Inflammatory macrophage treated with lipopolysaccharide for 1 hour (primary cell): Measurements from ENCODE around the gene NR3C1.

Experiments
- DNase-seq, 2 donors: peaks; one replicate each; pipeline ENCODE4 v3.0.0-alpha.2; 2020 to 2022

The NR3C1 gene

DNA sequence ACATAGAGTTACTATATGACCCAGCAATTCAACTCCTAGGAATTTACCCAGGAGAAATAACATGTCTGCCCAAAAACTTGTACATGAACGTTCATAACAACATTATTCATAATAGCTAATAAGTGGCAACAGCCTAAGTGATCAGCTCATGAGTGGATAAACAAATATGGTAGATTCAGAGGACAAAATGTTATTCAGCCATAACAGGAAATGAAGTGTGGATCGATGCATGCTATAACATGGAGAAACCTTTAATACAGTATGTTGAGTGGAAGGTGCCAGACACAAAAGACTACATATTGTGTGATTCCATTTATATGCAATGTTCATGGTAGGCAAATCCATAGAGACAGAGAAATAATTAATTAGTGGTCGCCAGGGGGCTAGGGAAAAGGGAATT is 22.3 kb upstream of the NR3C1 start:
- no peak for DNase-seq

DNA sequence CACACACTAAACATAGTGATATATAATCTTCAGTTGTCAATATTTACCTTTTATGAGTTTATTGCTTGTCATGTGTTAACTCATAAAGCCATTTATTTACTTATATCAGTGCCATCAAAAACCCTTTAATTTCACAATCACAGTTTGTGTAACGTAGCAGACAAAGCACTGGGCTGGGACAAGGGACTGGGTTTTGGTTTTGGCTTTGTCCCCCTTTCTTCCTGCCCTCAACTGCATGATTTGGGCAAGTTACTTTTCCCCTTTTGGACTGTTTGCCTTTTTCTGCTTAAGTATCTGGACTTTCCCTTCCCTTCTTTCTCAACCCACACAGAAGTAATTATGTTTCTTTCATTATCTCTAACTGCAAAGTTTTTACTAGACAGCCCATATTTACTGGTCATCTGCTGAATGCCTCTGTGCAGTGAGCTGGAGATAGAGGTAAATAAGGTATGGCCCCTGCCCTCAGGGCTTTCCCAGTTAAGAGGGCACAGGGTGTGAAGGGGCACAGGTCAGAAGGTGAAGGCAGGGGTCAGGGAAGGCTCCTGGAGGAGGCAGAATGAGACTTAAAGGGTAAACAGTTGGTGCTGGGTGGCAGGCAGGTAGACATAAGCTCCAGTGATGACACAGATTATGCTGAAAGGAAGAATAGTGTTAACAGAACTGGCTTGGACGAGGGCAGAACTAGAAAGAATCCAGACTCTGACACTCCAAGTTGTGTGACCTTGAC is 14.8 kb upstream of the NR3C1 start:
- DNase-seq = peak; percentile 68 to 75

DNA sequence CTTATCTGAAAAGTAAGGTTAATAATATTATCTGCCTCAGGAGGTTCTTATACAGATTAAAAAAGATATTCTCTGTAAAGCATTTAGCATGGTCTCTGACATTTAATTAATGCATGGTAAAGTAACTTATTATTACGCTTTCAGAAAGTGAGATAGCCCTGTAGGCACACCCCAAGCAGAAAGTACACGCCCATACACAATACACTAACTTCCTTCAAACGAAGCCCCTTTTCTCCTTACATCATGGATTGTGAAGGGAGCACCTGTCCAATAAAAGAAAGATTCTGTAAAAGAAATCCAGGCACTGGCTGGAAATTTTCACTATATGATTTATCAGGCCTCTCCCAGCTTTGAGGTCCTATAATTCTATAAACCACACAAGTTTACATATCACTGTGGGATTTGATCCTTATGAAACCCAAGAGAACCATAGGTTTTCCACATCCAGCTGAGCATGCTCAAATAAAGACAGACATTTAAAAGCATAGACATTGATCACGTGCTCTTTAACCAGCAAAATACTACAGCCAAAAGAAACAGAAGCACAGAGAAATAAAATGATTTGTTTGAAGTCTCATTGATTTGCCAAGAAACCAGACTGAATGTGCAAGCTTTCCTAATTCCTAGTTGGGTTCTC is 14.1 kb upstream of the NR3C1 start:
- no peak for DNase-seq

DNA sequence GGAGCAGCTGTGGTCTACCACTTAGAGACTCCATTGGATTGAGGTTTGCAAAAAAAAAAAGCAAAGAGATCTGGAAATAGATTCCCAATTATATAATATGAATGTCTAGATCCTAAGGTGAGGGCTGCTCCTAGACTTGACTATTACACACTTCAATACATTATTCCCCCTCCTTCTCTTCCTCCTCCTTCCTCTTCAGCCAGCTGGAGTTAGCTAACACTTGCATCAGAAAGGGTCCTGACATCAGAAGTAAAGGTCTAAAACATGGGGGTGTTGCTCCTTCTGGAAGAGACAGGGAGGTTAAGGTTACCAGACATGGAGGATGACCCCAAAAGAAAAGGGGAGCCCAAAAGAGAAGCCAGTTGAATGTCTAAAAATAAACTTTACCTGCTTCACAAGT is 12.9 kb upstream of the NR3C1 start:
- no peak for DNase-seq

DNA sequence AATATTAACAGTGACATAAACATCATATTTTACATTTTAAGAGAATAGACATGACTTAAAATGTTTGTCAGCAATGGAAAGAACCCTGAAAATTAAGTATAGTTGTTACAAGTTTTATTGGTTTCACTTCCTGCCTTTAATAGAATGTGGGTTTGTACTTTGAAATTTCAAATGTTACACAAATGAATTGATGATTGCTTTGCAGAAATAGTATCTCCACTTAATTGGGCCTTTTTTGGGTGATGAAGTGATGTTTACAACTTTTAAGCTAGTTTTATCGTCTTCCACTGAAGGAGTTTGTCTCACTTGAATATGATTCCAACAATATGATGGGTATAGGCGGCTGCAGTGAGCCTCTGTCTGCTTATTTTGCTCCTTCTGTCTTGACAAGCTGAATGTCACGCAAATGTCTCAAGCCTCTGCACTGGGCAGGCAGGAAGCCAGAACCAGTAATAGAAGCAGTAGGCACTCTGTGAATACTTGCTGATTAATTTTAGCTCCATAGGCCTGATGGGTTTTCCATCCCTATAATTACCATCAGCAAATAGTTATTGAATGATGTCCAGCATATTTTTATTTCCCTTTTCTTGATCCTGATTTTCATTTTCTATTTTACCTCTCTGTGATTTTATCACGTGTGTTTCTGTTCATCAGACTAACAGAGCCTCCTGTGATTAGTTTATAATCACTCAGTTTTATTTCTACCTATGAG is 10.6 kb upstream of the NR3C1 start:
- peak; percentile 35 to 51 for DNase-seq

DNA sequence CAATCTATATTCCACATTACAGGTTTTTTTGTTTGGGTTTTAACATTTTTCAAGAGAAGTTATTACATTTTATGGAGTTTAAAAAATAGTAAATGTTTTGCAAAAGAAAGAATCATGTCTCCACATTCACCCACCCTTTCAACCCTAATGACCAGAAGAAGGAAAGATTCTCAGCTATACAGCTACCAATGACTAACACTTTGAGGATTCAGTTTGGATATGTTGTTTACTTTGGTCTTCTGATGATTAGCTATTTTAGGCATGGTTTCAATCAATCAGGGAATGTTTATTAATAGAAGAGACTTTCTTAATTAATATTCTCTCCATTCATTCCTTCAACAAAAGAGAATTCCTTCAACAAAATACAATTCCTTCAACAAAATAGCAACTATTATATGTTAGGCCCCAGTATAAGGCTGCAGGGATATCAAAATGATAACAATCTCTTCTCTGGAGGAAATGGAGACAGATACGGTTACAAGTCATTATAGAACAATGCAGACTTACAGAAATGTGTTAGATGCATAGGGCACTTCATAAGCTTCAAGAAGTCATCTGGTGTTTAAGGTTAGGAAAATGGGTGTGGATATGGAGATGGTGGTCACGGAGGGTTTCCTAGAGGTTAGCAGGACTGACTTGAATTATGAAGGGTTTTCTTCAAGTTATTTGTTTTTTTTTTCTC is 9.3 kb upstream of the NR3C1 start:
- no peak for DNase-seq

DNA sequence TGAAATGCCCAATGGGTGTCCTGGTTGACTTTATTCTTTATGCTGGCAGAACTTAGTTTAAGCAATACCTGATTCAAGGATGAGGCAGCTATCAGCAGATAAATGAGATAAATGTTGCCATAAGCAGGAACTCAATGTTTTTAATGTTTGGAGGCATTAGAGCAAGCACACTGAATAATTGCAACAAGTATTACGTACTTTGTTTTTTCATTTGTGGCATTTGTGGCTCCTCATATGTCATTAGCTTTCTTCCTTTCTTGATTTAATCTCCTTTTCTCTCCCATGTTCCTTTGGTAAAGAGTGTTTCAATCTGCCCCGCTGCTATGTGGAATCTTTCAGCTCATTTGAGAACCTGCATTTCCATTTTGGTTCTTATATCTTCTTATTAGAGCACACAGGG is 6.4 kb upstream of the NR3C1 start:
- DNase-seq = no peak

DNA sequence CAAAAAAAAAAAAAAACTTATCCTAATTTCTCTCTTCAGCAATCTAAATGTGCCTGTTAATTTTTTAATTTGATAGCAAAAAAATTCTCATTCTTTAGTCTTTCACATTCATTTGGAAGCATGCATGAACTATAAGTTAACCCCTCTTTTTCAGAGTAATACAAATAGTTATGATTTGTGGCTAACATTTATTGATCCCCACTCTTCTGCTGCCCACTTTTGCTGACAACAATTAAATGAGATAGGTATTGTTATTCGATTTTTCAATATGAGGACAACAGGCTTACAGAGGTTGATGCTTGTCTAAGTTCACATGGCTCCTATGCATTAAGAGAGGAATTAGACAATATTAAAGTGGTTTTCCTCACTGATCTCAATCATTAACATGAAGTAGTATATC is 2.9 kb upstream of the NR3C1 start:
- no peak for DNase-seq

DNA sequence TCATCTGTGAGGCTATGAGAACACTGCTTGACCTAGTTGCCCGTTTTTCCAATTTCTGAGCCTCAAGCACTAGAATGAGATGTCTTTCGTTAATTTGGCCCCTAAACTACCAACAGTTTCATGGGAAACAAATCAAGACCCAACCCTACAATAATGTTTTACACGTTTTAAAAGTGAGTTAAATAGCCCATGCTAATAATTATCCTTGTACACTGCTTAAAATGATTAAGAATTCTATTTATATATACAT is 2.3 kb upstream of the NR3C1 start:
- no peak for DNase-seq

DNA sequence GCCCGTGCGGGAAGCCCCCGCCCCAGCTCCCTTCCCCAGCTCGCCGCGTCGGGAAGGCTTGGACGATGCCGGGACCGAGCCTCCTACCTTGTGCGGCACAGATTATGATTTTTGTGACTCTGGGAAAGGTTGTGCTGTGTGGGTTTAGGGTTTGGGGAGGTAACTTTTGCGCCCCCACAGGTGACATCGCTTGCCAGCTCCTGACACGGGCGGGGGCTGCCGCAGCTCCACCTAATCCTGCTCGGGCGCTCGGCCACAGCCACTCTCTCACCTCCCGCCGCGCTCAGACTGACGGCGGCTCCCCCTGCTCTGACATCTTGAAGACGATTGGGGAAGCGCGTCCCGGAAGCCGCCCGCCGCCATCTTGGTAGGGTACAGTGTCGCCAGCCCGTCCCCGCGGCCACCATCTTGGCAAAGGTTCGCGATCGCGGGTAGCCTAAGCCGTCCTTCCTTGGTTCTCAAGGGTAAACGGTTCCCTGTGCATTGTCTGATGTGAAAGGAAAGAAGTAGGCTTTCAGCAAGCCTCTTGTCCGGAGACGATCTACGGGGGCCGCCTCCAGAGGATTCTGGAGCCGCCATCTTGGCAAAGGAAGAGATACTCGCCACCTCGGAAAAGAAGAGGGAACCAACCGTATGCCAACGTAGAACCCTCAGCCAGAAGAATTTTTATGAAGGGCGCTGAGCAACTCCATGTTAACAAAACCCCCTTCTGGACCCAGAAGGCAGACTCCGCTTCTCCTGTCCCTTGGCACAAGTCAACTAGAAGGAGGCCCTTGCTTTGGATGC is 1.8 kb upstream of the NR3C1 start:
- peak; percentile 62 to 83 for DNase-seq

DNA sequence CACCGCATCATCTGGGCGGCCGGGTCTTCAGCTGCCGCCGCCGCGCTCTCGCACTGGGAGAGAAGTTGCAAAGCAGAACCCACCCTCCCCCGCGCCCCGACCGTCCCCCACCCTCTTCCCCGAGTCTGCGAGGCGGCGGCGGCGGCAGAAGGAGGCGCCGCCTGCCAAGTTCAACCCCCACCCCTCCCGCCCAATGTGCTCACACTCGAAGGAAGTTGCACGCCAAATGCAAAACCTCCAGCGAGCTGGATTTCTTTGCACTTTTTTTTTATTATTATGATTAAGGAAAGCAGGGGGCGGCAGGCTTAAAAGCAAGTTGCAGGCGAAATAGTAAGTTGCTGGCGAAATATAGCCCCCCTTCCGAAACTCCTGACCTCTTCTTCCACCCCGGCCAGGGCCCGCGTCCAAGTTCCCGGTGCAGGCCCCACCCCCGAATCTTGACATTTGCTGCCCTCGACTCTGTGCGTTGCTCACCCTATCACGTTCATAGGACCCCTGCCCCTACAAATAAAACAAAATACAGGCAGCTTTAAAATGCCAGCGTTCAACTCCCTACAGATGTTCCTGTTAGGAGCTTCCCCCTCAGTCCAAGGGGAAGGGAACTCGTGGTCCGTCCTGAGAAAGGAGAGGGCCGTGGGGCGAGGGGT is 1.1 kb upstream of the NR3C1 start:
- DNase-seq = peak; percentile 73 to 75

DNA sequence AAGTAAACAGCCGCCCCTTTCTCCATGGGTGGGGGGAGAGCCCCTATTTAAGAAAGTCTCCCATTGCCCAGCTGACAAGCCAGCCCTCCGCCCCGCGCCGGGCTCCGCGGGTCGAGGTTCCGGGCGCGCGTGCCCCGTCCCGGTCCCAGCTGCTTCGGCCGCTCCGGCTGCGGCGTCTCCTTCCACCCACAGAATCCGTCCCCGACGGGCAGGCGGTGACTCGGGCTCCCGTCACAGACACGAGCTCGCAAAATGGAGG is 223 bp downstream of the NR3C1 start:
- DNase-seq = peak; percentile 86 to 89

DNA sequence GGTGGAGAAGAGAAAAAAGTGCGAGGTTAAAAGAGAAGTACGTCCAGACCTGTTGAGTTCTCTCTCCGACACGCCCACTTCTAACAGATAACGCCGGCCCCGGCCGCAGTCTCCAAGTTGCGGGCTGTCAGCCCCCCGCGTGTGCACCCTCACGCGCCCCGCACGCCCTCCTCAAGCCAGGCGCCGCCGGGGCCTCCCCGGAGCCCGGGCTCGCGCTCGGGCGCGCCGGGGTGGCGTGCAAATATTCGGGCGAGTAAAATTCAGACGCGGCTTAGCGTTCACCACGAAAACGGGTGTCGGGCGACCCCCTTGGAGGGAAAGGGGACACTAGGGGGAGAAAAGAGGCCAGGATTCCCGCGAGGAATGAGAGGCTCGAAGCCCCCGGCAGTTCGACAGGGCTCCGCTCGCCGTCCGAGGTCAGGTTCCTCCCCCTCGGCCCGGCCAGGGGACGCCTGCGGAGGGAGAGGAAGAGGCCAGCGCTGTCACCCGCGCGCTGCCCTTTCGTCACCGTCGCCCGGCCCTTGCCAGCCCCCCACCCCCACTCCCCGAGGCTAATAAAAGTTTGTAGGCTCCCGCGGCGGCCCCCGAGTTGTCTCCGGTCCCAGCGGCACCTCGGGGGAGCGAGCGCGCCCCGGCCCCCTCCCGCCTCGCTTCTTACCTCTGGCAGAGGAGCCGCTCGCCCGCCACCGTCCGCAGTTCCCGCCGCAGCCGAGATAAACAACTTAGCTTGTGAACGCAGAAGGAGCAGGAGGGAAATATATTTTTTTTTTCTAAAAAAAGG is 743 bp downstream of the NR3C1 start:
- peak; percentile 67 to 69 for DNase-seq

DNA sequence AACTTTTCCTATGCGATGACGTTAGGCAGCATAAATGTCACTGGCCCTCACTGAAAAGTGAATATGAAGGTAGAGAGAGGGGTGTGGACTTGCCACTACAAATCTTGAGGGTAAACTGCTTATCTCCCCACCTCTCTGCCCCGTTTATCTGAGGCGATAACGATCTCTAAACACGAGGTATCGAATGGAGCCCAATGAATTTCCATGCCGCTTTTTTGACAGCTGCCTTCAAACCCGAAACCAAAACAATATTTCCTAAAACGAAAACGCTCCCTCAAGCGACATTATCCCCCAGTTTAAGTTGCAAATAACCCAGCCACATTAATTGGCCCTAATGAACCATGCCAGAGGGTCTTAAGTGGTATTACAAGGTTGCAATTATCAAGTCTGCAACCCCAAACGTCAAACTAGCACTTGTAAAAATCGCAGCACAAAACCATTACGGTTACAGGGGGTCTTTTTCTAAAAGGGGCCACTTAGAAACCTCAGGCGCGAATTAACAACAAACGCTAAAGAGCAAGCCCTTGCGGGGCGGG is 1.4 kb downstream of the NR3C1 start:
- peak in 1 of 2 donors; percentile 37 for DNase-seq

DNA sequence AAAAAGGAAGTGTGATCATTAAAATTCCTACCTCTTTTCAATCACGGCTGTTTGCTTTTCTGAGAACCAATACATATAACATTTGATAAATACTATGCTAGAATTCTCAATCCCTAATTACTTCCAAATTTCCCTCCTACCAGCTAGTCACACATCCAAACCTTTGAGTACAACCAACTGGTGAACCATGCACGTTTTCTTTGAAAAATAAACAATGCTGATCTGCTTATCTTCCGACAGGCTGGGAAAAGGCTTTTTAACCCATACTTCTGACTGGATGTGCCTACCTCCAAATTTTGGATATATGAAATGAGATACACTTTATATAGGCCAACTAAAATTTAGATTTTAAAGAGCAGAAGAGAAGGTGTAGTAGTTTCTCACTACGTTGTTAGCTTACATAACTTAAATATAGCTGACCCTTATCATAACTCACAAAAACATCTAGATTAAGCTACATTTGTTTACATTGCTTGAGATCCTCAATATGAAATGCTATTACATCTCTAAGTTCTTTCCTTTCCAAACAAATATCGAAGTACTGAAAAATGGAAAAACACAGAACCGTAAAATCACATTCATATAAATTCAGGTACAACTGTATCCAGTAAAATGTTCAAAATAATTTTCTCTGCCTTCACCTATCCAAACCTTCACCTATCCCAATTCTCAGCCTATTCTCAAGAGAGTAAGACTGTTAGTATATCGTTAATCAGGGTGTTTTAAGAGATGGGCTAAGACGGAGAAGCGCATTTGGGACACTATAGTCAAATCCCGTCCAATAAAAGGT is 2.1 kb downstream of the NR3C1 start:
- no peak for DNase-seq

DNA sequence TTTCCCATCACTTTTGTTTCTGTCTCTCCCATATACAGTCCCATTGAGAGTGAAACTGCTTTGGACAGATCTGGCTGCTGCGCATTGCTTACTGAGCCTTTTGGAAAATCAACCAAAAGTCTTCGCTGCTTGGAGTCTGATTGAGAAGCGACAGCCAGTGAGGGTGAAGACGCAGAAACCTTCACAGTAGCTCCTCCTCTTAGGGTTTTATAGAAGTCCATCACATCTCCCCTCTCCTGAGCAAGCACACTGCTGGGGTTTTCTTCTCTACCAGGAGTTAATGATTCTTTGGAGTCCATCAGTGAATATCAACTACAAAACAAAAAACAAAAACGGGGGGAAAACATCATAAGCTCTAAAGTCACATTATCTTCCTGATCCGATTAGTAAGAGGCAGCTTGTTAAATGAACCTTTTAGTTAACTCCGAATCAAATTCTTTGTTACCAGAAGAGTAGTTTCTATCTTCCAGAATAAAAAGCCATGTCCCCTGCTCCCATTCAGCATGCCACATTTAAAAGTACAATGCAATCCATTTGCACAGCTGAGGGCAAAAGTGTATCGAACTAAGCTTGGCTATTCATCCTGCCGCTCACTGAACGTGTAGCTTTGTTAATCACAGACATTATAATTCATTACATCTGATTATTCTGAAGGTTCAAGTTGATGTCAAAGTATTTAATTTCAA is 2.8 kb downstream of the NR3C1 start:
- DNase-seq = no peak

DNA sequence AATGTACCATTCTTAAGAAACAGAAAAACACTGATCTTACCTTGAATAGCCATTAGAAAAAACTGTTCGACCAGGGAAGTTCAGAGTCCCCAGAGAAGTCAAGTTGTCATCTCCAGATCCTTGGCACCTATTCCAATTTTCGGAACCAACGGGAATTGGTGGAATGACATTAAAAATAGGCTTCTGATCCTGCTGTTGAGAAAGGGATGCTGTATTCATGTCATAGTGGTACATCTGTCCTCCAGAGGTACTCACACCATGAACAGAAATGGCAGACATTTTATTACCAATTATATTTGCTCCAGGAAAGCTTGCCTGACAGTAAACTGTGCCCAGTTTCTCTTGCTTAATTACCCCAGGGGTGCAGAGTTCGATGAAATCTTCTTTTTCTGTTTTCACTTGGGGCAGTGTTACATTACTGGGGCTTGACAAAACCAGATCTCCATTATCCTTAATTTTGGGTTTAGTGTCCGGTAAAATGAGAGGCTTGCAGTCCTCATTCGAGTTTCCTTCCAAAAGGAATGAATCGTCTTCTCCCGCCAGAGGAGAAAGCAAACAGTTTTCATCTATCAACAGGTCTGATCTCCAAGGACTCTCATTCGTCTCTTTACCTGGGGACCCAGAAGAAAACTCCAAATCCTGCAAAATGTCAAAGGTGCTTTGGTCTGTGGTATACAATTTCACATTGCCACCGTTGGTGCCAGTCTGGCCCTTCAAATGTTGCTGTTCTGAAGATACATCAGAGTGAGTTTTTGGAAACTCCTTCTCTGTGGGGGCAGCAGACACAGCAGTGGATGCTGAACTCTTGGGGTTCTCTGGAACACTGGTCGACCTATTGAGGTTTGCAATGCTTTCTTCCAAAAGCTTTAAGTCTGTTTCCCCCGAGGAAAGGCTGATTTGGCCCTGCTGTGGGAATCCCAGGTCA is 3.6 kb downstream of the NR3C1 start:
- no peak for DNase-seq

DNA sequence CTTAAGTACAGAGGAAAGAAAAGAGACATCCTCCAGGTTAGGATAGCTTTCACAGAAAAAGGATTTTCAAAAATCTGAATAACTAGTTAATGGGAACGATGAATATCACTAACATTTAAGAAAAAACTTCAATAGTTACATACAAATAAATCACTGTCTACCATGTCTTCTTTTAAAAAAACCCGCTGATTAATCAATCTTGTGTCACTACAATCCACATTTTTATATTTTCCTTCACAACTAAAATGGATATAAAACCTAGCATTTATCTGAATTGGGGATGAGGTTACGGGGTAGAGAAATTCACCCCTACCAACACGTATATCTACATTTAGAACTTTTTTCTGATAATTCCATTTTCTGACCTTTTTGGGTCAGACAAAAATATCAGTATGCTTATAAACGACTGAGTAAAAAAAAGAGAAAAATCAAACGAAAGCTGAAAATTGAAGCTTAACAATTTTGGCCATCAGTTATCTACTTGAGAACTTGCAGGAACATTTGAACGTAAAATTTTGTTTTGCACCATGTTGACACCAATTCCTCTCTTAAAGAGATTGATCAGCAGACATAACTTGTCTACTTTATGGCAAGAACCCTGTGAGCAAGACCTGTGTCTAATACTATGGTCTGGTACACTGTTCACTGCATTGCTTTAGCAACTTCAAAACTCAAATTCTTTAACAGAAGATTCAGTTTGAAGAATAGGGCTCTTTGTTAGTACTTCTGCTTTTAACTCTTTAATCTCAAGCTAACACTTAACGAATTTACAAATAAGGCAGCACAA is 4.8 kb downstream of the NR3C1 start:
- DNase-seq = no peak

DNA sequence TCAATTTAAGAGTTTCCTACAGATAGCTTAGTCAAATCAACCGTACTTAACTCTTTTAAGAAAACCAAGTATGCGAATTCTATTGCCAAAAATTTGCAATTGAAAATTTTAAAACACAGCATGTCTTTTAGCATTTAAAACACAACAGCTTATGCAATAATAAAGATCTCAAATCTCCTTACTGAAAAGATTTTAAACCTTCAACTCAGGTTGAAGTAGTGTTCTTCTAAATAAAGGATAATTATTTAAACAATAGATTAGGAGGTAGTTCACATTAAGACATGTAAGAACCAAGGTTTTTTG is 5.5 kb downstream of the NR3C1 start:
- DNase-seq = no peak
